Glutamatergic neuron (in vitro differentiated cells): Measurements from ENCODE around the gene PAWR. TPM values are rescaled to one million over a fixed set of nuclear protein-coding genes. Genes with fewer than 3 reads are reported as not detected.

ENCODE experiments used
- DNase-seq: peaks from one replicate; pipeline ENCODE4 v3.0.0; 2022
- H3K27ac Mint-ChIP-seq: one replicate; pipeline ENCODE4 v1.8.0; 2020; ENCODE audit warnings: mild to moderate bottlenecking, mixed read lengths, inconsistent platforms; ENCODE audit not compliant: unreplicated experiment
- H3K27me3 Mint-ChIP-seq: one replicate; pipeline ENCODE4 v1.8.0; 2020; ENCODE audit warnings: mild to moderate bottlenecking, moderate library complexity, mixed read lengths, inconsistent platforms; ENCODE audit not compliant: unreplicated experiment
- H3K36me3 Mint-ChIP-seq: one replicate; pipeline ENCODE4 v1.8.0; 2020; ENCODE audit warnings: mild to moderate bottlenecking, mixed read lengths, inconsistent platforms; ENCODE audit not compliant: unreplicated experiment
- H3K4me1 Mint-ChIP-seq: one replicate; pipeline ENCODE4 v1.8.0; 2020; ENCODE audit warnings: mild to moderate bottlenecking, low read depth, mixed read lengths, inconsistent platforms; ENCODE audit not compliant: unreplicated experiment
- H3K4me3 Mint-ChIP-seq: one replicate; pipeline ENCODE4 v1.8.0; 2020; ENCODE audit warnings: mild to moderate bottlenecking, mixed read lengths, inconsistent platforms; ENCODE audit not compliant: unreplicated experiment
- H3K9me3 Mint-ChIP-seq: one replicate; pipeline ENCODE4 v1.8.0; 2020; ENCODE audit warnings: mild to moderate bottlenecking, moderate library complexity, mixed read lengths, inconsistent platforms; ENCODE audit not compliant: unreplicated experiment
- CTCF ChIP-seq: fragments of 200-600 bp; sonication (generic); IDR thresholded peaks from one replicate; pipeline ENCODE4 v1.5.0; 2021; ENCODE audit not compliant: partially characterized antibody, unreplicated experiment
- total RNA-seq: library from RNA; stranded (reverse); fragmentation: NEBNext Ultra II Directional; extraction: Animal tissue kit (Norgen Biotek cat#: 25700); gene quantifications from one replicate; pipeline ENCODE4 v1.2.1, GENCODE V29; 2021; ENCODE audit not compliant: unreplicated experiment

Gene PAWR
- total RNA-seq, 1 donor from 2014 or later, result 7.0 TPM

DNA sequence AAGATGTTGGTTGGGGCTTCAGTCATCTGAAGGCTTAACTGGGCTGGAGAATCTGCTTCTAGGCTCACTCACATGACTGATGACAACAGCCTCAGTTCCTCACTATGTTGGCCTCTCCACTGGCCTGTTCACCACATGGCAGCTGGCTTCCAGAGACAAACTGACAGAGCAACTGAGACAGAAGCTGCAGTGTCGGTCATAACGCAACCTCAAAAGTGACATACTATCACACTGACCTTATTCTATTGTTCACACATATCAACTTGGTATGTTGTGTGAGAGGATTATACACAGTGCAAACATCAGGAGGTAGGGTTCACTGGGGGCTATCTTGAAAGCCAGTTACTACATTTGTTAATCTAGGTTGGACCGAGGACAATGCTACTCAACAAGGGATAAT lies 92.9 kb downstream of the PAWR start:
- no peaks in the 10 kb centered on the region for H3K9me3 Mint-ChIP-seq
- TF ChIP-seq CTCF, result no peak
- no peaks in the 10 kb centered on the region for H3K27me3 Mint-ChIP-seq
- H3K27ac Mint-ChIP-seq, result no peak overlapping the region
- no peak for DNase-seq
- H3K4me3 Mint-ChIP-seq, result no peak overlapping the region
- H3K4me1 Mint-ChIP-seq, result no peaks in the 10 kb centered on the region
- no peaks in the 10 kb centered on the region for H3K36me3 Mint-ChIP-seq

DNA sequence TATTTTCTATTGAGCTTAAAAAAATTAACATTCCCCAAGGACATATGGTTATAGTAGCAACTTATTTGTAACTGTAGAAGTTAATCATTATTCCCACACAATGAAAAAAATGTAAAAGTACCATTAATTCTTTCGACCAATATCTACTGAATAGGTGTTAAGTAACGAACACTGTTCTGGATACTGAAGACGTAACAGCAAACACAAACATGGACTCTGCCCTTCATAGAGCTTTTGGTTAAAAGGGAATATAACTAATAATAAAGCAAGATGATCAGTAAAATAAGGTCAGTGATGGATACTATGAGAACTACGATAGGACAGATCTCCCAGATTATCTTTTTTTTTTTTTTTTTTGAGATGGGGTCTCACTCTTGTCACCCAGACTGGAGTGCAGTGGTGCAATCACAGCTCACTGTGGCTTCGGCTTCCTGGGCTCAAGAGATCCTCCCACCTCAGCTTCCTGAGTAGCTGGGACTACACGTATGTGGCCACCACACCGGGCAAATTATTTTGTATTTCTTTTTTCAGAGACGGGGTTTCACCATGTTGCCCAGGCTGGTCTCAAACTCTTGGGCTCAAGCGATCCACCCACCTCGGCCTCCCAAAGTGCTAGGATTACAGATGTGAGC lies 93.9 kb downstream of the PAWR start:
- no peaks in the 10 kb centered on the region for H3K4me1 Mint-ChIP-seq
- no peak for DNase-seq
- TF ChIP-seq CTCF, result no peak
- H3K9me3 Mint-ChIP-seq, result no peaks in the 10 kb centered on the region
- H3K27ac Mint-ChIP-seq, result no peak overlapping the region
- H3K36me3 Mint-ChIP-seq, result no peaks in the 10 kb centered on the region
- no peak overlapping the region for H3K4me3 Mint-ChIP-seq
- H3K27me3 Mint-ChIP-seq, result no peaks in the 10 kb centered on the region

DNA sequence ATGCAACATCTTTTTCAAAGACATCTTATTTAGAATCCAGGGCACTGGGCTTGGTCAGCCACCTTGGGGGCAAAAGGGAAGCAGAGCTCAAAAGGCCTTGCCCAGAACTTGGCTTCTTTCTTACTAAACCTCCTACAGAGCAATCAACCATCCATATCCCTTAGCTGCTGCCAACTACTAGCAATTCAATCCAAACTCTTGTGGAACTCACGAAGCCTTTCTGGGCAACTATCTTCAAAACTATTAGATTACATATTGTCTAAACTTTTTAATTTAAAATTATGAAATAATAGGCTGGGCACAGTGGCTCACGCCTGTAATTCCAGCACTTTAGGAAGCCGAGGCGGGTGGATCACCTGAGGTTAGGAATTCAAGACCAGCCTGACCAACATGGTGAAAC lies 95.5 kb downstream of the PAWR start:
- H3K4me3 Mint-ChIP-seq, result no peak overlapping the region
- no peak for TF ChIP-seq CTCF
- no peaks in the 10 kb centered on the region for H3K36me3 Mint-ChIP-seq
- no peak overlapping the region for H3K27ac Mint-ChIP-seq
- H3K9me3 Mint-ChIP-seq, result no peaks in the 10 kb centered on the region
- H3K4me1 Mint-ChIP-seq, result no peaks in the 10 kb centered on the region
- no peaks in the 10 kb centered on the region for H3K27me3 Mint-ChIP-seq
- DNase-seq, result no peak

DNA sequence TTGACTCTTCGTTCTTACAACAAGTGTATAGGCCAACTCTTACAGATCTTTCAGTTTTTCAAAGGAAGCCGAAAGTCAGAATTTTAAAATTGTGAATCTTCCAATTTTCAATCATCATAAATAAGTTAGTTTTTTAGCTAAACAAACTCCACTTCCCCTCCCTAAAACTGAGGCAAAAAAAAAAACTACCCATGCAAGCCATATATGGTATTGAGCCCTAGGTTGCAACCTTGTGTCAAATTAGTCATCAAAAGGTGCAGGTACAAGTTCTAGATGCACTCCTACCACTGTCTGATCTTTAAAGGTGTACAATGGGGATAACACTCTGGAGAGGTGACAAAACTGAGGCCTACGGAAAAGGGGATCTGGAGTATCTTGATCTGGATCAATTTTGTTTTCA lies 97.9 kb downstream of the PAWR start:
- peak overlapping the region; percentile 43 for H3K27ac Mint-ChIP-seq
- H3K4me3 Mint-ChIP-seq, result no peak overlapping the region
- no peak for DNase-seq
- H3K9me3 Mint-ChIP-seq, result no peaks in the 10 kb centered on the region
- no peaks in the 10 kb centered on the region for H3K4me1 Mint-ChIP-seq
- no peak for TF ChIP-seq CTCF
- H3K36me3 Mint-ChIP-seq, result no peaks in the 10 kb centered on the region
- H3K27me3 Mint-ChIP-seq, result no peaks in the 10 kb centered on the region

GRCh38 chr12:79591988-79592387 lies 98.8 kb downstream of the PAWR start:
- Mint-ChIP-seq H3K27ac (no peak overlapping the region), H3K27me3 (no peaks in the 10 kb centered on the region), H3K36me3 (no peaks in the 10 kb centered on the region), H3K4me1 (no peaks in the 10 kb centered on the region), H3K4me3 (no peak overlapping the region), H3K9me3 (no peaks in the 10 kb centered on the region)
- no peak for TF ChIP-seq CTCF
- DNase-seq, result no peak
